ENCODE data around the gene PADI6. TPM values are rescaled to one million over a fixed set of nuclear protein-coding genes. Genes with fewer than 3 reads are reported as not detected.
"Not testable (repeated sequence)": the region's sequence is repeated elsewhere in the genome, so short reads cannot be mapped to it uniquely, and the experiment has no call there.

The PADI6 gene
- total and polyA plus RNA-seq, 5 experiments from 2014 or later = not detected

DNA sequence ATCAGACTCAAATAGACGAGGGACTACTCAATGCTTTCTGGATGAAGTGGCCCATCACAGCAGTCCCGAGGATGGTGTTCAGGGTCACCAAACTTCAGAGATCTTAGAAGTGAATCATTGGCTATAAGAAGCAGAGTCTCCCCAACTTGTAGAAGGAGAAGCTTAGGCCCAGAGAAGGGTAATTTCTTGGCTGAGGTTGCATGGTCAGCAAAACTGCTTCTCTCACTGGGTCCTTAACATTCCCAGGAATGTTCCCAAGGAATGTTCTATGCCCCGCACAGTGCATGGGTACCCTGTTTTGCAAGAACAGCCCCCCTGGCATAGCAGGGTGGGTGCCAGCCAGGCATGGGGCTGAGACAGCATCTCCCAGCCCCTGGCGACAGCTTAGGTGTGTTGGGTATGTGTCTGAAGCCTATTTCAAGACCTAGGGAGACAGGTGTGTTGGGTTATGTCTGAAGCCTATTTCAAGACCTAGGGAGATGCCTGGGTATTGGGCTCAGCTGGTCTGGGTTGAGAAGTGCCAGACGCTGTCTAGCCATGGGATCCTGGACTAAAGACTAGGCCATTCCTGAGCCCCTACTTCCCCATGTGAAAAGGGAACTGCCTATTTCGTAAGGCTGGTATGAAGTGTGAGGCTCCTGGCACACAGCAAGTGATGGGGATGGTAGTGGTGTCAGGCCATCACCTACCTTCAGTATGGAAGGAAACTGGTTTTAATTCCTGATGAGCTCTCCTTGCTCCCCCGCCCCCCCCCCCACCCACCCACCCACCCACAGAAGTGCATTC lies 26.1 kb downstream of the PADI6 start:
- no peak overlapping the region for H3K27ac Mint-ChIP-seq

GRCh38 chr1:17400725-17401341 lies 28.8 kb downstream of the PADI6 start:
- peaks cover 0 to 2% (median 0%) of the 10 kb centered on the region in 4 donors for H3K4me1 Mint-ChIP-seq
- DNase-seq = no peak
- peak overlapping the region in 1 of 10 donors; percentile 55 for H3K27ac Mint-ChIP-seq
- no peaks in the 10 kb centered on the region for H3K36me3 Mint-ChIP-seq
- H3K27me3 Mint-ChIP-seq = no peaks in the 10 kb centered on the region
- no peaks in the 10 kb centered on the region for H3K9me3 Mint-ChIP-seq
- no peak overlapping the region for H3K4me3 Mint-ChIP-seq
- no peak for ATAC-seq
- POLR2A ChIA-PET = no interaction called here

More for the DNA sequence above, 26.1 kb downstream of the PADI6 start:
- no peaks in the 10 kb centered on the region for H3K9me3 Mint-ChIP-seq
- POLR2A ChIA-PET = no interaction called here
- H3K27me3 Mint-ChIP-seq = peaks cover 0 to 1% (median 0%) of the 10 kb centered on the region in 5 donors
- H3K4me1 Mint-ChIP-seq = peaks cover 0 to 3% (median under 1%) of the 10 kb centered on the region in 4 donors
- H3K36me3 Mint-ChIP-seq = no peaks in the 10 kb centered on the region
- no peak for ATAC-seq
- DNase-seq = no peak
- H3K4me3 Mint-ChIP-seq = no peak overlapping the region

- POLR2A ChIA-PET = no interaction called here
- no peak overlapping the region for H3K27ac Mint-ChIP-seq
These were observed 29.8 kb downstream of the PADI6 start for GRCh38 chr1:17401841-17402240.

DNA sequence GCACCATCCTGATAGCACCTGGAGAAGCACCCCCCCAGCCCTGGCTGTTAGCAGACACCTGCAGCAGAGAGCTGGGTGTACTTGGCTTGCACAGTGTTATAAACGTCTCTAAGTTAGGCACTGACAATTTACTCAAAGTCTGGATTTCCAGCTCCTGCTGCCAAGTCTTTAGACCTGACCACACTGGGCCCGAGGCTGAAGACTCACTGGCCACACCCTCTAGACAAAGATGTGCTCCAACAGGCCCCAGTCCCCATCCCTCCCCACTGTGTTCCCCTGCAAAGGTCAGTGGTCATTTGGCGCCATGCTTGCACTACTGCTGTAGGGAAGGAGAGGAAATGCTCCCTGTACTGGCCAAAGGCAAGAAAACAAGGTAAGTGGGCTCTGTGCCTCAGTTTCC lies 31.1 kb downstream of the PADI6 start:
- POLR2A ChIA-PET = no interaction called here
- Mint-ChIP-seq H3K4me3 (no peak overlapping the region), H3K4me1 (peaks cover 0 to 8% (median 3%) of the 10 kb centered on the region in 4 donors), H3K27me3 (no peaks in the 10 kb centered on the region), H3K27ac (no peak overlapping the region), H3K9me3 (no peaks in the 10 kb centered on the region), H3K36me3 (peaks cover 0 to 14% (median 2%) of the 10 kb centered on the region in 3 donors)
- ATAC-seq (no peak), DNase-seq (no peak)

More at GRCh38 chr1:17401841-17402240, 29.8 kb downstream of the PADI6 start:
- peaks cover 0 to 2% (median 0%) of the 10 kb centered on the region in 3 donors for H3K36me3 Mint-ChIP-seq
- no peak overlapping the region for H3K4me3 Mint-ChIP-seq
- H3K27me3 Mint-ChIP-seq = no peaks in the 10 kb centered on the region
- H3K4me1 Mint-ChIP-seq = peaks cover 0 to 6% (median 3%) of the 10 kb centered on the region in 4 donors
- ATAC-seq (no peak), DNase-seq (no peak)
- H3K9me3 Mint-ChIP-seq = no peaks in the 10 kb centered on the region

DNA sequence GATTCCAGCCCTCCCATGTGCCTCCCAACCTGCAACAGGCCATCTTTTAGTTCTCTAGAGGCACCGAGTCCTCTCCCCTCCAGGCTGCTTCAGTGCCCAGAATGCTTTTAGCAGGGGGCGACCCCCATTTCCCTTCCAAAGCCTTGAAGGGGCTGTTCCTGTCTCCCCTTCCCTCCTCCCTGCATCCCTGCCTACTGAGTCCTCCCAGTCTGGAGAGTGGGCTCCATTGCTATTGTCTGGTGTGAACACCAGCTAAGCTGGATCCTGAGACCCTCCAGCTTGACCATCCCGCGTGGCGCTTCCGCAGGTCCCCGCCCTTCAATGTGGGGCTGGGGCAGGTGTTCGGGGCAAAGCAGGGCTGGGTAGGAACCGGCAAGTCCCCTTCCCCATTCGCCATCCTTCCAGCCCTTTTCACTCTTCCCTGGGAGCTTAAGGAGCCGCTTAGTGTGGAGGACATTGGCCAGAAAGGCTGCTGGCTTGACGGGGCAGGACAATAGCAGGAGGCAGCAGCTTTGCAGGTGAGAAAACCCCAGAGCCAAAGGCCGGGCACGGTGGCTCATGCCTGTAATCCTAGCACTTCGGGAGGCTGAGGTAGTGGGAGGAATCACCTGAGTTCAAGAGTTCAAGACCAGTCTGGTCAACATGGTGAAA lies 32.2 kb downstream of the PADI6 start:
- Mint-ChIP-seq H3K27ac (no peak overlapping the region), H3K4me3 (no peak overlapping the region), H3K4me1 (peaks cover 0 to 8% (median 3%) of the 10 kb centered on the region in 4 donors), H3K36me3 (peaks cover 0 to 25% (median 9%) of the 10 kb centered on the region in 3 donors), H3K27me3 (no peaks in the 10 kb centered on the region), H3K9me3 (no peaks in the 10 kb centered on the region)
- POLR2A ChIA-PET = no interaction called here
- ATAC-seq = no peak
- no peak for DNase-seq

GRCh38 chr1:17404820-17405219 lies 32.8 kb downstream of the PADI6 start:
- H3K27me3 Mint-ChIP-seq = no peaks in the 10 kb centered on the region
- no peak overlapping the region for H3K4me3 Mint-ChIP-seq
- no peak for ATAC-seq
- no peaks in the 10 kb centered on the region for H3K9me3 Mint-ChIP-seq
- peaks cover 0 to 8% (median 3%) of the 10 kb centered on the region in 4 donors for H3K4me1 Mint-ChIP-seq
- H3K27ac Mint-ChIP-seq = peak overlapping the region in 3 of 10 donors; percentile 24 to 71 (median 29)
- DNase-seq = no peak
- H3K36me3 Mint-ChIP-seq = peaks cover 0 to 32% (median 12%) of the 10 kb centered on the region in 3 donors
- POLR2A ChIA-PET = no interaction called here

DNA sequence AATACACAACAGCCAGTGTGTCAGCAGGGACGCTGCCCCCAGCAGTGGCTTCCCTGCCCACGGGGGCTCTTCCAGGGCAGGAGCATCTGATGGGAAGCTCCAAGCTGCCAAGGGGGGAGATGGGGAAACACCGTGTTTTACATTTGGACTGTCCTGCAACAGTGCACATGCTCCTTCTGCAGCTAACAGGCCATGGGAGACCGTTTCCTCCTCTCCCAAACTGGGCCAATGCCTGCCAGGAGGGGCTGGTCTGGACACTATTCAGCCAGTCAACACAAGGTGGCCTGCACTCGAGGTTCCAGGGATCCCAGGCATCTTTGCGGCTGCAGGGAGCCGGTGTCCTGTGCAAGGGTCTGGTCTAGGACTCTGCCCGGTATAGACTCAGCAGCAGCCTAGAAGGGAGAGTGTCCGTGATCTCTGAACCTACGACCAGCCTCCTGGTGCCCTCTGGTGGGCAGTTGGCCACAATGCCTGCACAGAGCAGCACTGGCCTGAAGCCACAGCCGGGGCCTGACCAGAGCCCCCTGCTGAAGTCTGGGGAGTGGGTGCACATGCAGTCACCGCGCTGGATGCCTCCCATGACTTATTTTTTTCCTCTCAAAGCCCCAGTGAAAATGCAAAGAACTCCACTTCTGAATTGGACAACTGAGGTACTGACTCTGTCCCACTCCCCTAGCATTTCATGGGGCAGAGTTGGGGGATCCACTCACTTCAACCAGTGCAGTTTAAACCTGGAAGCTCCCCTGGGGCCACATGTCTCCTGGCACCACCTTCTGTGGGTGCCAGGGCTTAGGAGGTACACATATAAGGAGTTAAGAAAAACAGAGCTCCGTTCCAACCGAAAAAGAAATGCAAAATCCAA lies 34.1 kb downstream of the PADI6 start:
- no peaks in the 10 kb centered on the region for H3K9me3 Mint-ChIP-seq
- no peak overlapping the region for H3K4me3 Mint-ChIP-seq
- POLR2A ChIA-PET = no interaction called here
- no peaks in the 10 kb centered on the region for H3K27me3 Mint-ChIP-seq
- ATAC-seq (peak; percentile 80 to 91), DNase-seq (peak in 9 of 10 donors; percentile 24 to 73 (median 36))
- peaks cover 0 to 45% (median 12%) of the 10 kb centered on the region in 3 donors for H3K36me3 Mint-ChIP-seq
- H3K27ac Mint-ChIP-seq = peak overlapping the region in 4 of 10 donors; percentile 20 to 71 (median 52)
- peaks cover 0 to 8% (median 3%) of the 10 kb centered on the region in 4 donors for H3K4me1 Mint-ChIP-seq

- ATAC-seq, H3K27me3 Mint-ChIP-seq, H3K4me1 Mint-ChIP-seq, DNase-seq, POLR2A ChIA-PET, H3K4me3 Mint-ChIP-seq, H3K9me3 Mint-ChIP-seq: not testable (repeated sequence)
- H3K27ac Mint-ChIP-seq = peak overlapping the region in 3 of 10 donors; percentile 48 to 73 (median 62)
- H3K36me3 Mint-ChIP-seq = peaks cover 0 to 53% (median 12%) of the 10 kb centered on the region in 3 donors
These were observed 34.9 kb downstream of the PADI6 start for GRCh38 chr1:17406760-17407475.

DNA sequence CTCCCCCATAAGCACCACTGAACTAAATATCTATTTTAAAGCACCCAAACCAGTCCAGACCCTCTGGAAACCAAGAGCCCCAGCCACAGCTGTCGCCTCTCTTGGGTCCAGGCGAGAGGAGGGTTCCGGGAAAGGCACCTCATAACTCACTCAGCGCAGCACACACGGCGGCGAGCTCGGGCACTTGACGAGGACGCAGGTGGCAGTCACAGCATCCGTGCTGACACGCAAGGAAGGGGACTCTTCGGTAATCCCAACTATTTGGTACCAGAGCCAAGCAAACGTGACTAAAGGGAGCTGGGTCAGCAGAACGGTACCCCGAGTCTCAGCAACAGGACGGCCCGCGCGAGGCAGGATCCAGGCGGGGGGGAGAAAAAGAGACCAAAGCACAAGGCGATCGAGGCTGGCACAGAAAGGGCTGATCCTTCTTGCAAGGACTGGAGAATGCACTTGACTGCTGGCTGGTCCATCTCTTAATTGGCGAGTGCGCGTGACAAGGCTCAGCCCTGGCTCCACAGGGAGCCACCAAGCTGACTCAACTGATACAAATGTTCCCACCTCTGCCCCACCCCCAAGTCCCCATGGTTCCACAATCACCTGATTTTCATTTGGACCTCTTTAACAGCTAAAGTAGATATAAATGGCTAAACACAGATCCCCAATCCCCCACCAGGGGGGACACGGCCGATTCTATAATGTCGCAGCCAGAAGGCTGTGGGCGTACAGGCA lies 36.0 kb downstream of the PADI6 start:
- ATAC-seq, H3K27me3 Mint-ChIP-seq, H3K4me3 Mint-ChIP-seq, DNase-seq, POLR2A ChIA-PET, H3K9me3 Mint-ChIP-seq: not testable (repeated sequence)
- Mint-ChIP-seq H3K4me1 (peaks cover 0 to 11% (median 3%) of the 10 kb centered on the region in 4 donors), H3K27ac (peak overlapping the region in 1 of 10 donors; percentile 17), H3K36me3 (peaks cover 0 to 63% (median 15%) of the 10 kb centered on the region in 3 donors)

DNA sequence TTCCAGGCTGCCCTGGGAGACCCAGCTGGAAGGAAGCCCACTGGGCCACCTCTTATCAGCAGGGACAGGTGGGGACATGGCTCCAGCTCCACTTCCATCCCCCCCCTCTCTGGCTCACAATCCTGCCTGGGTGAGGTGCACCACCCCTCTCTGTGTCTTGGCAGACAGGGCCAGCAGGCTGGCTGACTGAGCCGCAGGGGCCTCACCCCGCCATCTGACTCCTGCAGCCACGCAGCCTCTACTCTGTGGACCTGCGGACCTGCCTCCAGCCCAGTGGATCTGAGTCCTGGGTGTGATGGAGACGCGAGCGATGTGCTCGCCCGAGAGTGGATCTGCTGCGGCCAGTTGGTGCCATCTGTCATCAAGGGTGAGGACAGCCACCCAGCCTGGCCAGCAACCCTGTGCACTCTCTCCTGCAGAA lies 37.4 kb downstream of the PADI6 start:
- H3K27me3 Mint-ChIP-seq = no peaks in the 10 kb centered on the region
- H3K4me3 Mint-ChIP-seq = no peak overlapping the region
- H3K4me1 Mint-ChIP-seq = peaks cover 0 to 13% (median 3%) of the 10 kb centered on the region in 4 donors
- no peak for DNase-seq
- peaks cover 0 to 78% (median 19%) of the 10 kb centered on the region in 3 donors for H3K36me3 Mint-ChIP-seq
- POLR2A ChIA-PET = interaction anchor here (0.6 kb wide), 1 partner anchor 402 kb away, joined by 3 read pairs; no protein-coding TSS in a partner anchor
- ATAC-seq = no peak
- H3K27ac Mint-ChIP-seq = peak overlapping the region in 2 of 10 donors; percentile 25 to 64
- H3K9me3 Mint-ChIP-seq = no peaks in the 10 kb centered on the region

Measured in naive thymus-derived CD8-positive, alpha-beta T cell (primary cell).